CD14-positive monocyte (primary cell): Measurements from ENCODE around the gene ZNF768. TPM values are rescaled to one million over a fixed set of nuclear protein-coding genes. Genes with fewer than 3 reads are reported as not detected.
A peak's percentile ranks its signal among the peaks of the same experiment; 100 is the strongest.

Experiments
- DNase-seq, 3 donors: peaks; one replicate each; pipeline ENCODE4 v3.0.0-alpha.2; 2011 to 2022
- H2AFZ ChIP-seq: 2 replicates; pipeline ENCODE4 v1.6.0; 2012; ENCODE audit warnings: mild to moderate bottlenecking, low read depth, low read length, inconsistent platforms; ENCODE audit not compliant: insufficient read depth, poor library complexity, severe bottlenecking
- H3K27ac ChIP-seq, 2 donors: 1 replicate in 1 of 2; 2 replicates in 1 of 2; pipeline ENCODE4 v1.5.1; 2012 to 2013; ENCODE audit warnings: low read length in 2 of 2, control low read depth in 1 of 2, inconsistent platforms in 1 of 2, low read depth in 1 of 2, mild to moderate bottlenecking in 1 of 2
- H3K27me3 ChIP-seq, 2 donors: one replicate each; pipeline versions ENCODE4 v1.6.0 to v1.6.1; 2011 to 2013; ENCODE audit warnings: low read length in 2 of 2; ENCODE audit not compliant: control insufficient read depth in 2 of 2, insufficient read depth in 2 of 2
- H3K36me3 ChIP-seq, 2 donors: replicated peaks in 1 of 2; 1 replicate in 1 of 2; 2 replicates in 1 of 2; pipeline versions ENCODE4 v1.5.1 to v1.6.1; 2012 to 2013; ENCODE audit warnings: low read length in 2 of 2, control low read depth in 1 of 2, inconsistent platforms in 1 of 2, mild to moderate bottlenecking in 1 of 2; ENCODE audit not compliant: insufficient read depth in 2 of 2, control insufficient read depth in 1 of 2
- H3K4me1 ChIP-seq, 2 donors: 1 replicate in 1 of 2; 2 replicates in 1 of 2; pipeline versions ENCODE4 v1.5.1 to v1.6.1; 2012 to 2013; ENCODE audit warnings: low read length in 2 of 2, control low read depth in 1 of 2, inconsistent platforms in 1 of 2, mild to moderate bottlenecking in 1 of 2, moderate library complexity in 1 of 2; ENCODE audit not compliant: insufficient read depth in 2 of 2, control insufficient read depth in 1 of 2
- H3K4me2 ChIP-seq: replicated peaks from 2 replicates; pipeline ENCODE3; 2012; ENCODE audit warnings: low read length, moderate library complexity, mild to moderate bottlenecking; ENCODE audit not compliant: poor library complexity, severe bottlenecking; ENCODE audit errors: extremely low read depth
- H3K4me3 ChIP-seq, 3 experiments: fragments of 200-600 bp in 1 of 3; sonication (generic) in 1 of 3; replicated peaks in 1 of 3; 1 replicate in 2 of 3; 2 replicates in 1 of 3; pipeline ENCODE4 v1.5.1; 2011 to 2013; ENCODE audit warnings: low read length in 3 of 3, mild to moderate bottlenecking in 3 of 3, control low read depth in 2 of 3, low read depth in 2 of 3, inconsistent platforms in 1 of 3, moderate library complexity in 1 of 3
- H3K79me2 ChIP-seq: 2 replicates; pipeline ENCODE4 v1.6.0; 2012; ENCODE audit warnings: mild to moderate bottlenecking, control low read depth, inconsistent platforms, low read length, moderate library complexity; ENCODE audit not compliant: insufficient read depth
- H3K9ac ChIP-seq: 2 replicates; pipeline ENCODE4 v1.6.0; 2017; ENCODE audit warnings: low read length, mild to moderate bottlenecking; ENCODE audit not compliant: insufficient read depth, poor library complexity, severe bottlenecking
- H3K9me3 ChIP-seq, 2 donors: replicated peaks in 1 of 2; 1 replicate in 1 of 2; 2 replicates in 1 of 2; pipeline versions ENCODE4 v1.5.1 to v1.6.1; 2012 to 2013; ENCODE audit warnings: low read length in 2 of 2, control low read depth in 1 of 2; ENCODE audit not compliant: control insufficient read depth in 1 of 2, insufficient read depth in 1 of 2
- H4K20me1 ChIP-seq: 2 replicates; pipeline ENCODE4 v1.6.0; 2012; ENCODE audit warnings: mild to moderate bottlenecking, low read length, control low read depth, moderate library complexity; ENCODE audit not compliant: insufficient read depth
- H3K27ac Mint-ChIP-seq, 7 donors: one replicate each; pipeline ENCODE4 v1.8.0; 2020; ENCODE audit warnings: mild to moderate bottlenecking in 7 of 7, mixed read lengths in 7 of 7, moderate library complexity in 6 of 7, inconsistent platforms in 2 of 7
- H3K27me3 Mint-ChIP-seq, 3 donors: one replicate each; pipeline ENCODE4 v1.8.0; 2021 to 2022; ENCODE audit warnings: low read depth in 3 of 3, mild to moderate bottlenecking in 3 of 3, mixed read lengths in 3 of 3, moderate library complexity in 3 of 3, inconsistent platforms in 1 of 3
- H3K36me3 Mint-ChIP-seq, 2 donors: one replicate each; pipeline ENCODE4 v1.8.0; 2020; ENCODE audit warnings: mixed read lengths in 2 of 2, inconsistent platforms in 1 of 2, mild to moderate bottlenecking in 1 of 2
- H3K4me1 Mint-ChIP-seq: one replicate; pipeline ENCODE4 v1.8.0; 2020; ENCODE audit warnings: mild to moderate bottlenecking, mixed read lengths
- H3K4me3 Mint-ChIP-seq, 2 donors: one replicate each; pipeline ENCODE4 v1.8.0; 2020; ENCODE audit warnings: mild to moderate bottlenecking in 2 of 2, mixed read lengths in 2 of 2, moderate library complexity in 1 of 2
- H3K9me3 Mint-ChIP-seq, 7 donors: one replicate each; pipeline ENCODE4 v1.8.0; 2020 to 2022; ENCODE audit warnings: mixed read lengths in 7 of 7, mild to moderate bottlenecking in 6 of 7, moderate library complexity in 6 of 7, inconsistent platforms in 2 of 7
- CTCF ChIP-seq: fragments of 200-600 bp; IDR thresholded peaks from one replicate; pipeline ENCODE4 v1.8.0; 2022; ENCODE audit warnings: antibody characterized with exemption, mild to moderate bottlenecking
- WGBS: methylation state at CpG from one replicate; pipeline ENCODE4 v1.1.5; 2013; ENCODE audit warnings: missing lambda C conversion rate; ENCODE audit not compliant: insufficient coverage; 5-methylcytosine and 5-hydroxymethylcytosine counted together
- intact Hi-C, 2 donors: fragments of 100-400 bp; cut with micrococcal nuclease; formaldehyde crosslinking; loops; one replicate each; pipeline versions ENCODE4 v1.15.0 to v1.15.1; 2023
- polyA plus RNA-seq, 3 donors: library from polyadenylated mRNA; depleted of rRNA in 1 of 3; unstranded in 2 of 3; stranded (reverse) in 1 of 3; fragments of 300-500 nt in 2 of 3; fragments of >200 nt in 1 of 3; fragmentation: Illumina TruSeq in 2 of 3; gene quantifications; 1 replicate in 2 of 3; 2 replicates in 1 of 3; pipeline ENCODE4 v1.2.3, GENCODE V29; 2012 to 2021

Gene ZNF768
- polyA plus RNA-seq, 3 donors, result 2.8 to 13.4 (median 3.0) TPM

- peaks cover 47% of the 10 kb centered on the region for H3K4me1 Mint-ChIP-seq
- H3K9me3 Mint-ChIP-seq, result no peaks in the 10 kb centered on the region
- peaks cover 0 to 6% (median 4%) of the 10 kb centered on the region in 3 donors for H3K27me3 Mint-ChIP-seq
- peak overlapping the region in 1 of 2 donors; percentile 14 for H3K27ac ChIP-seq
- H3K9ac ChIP-seq, result no peak overlapping the region
- no peak for TF ChIP-seq CTCF
- WGBS, result 93% methylated on average over 11 of the region's 11 CpGs
- H3K4me3 Mint-ChIP-seq, result peak overlapping the region in 1 of 2 donors; percentile 24
- peaks cover 21 to 28% of the 10 kb centered on the region in 2 donors for H3K36me3 ChIP-seq
- H4K20me1 ChIP-seq, result no peaks in the 10 kb centered on the region
- H3K9me3 ChIP-seq, result no peaks in the 10 kb centered on the region
- intact Hi-C loops, result no loop called here
- H3K4me2 ChIP-seq, result no peak overlapping the region
- H3K4me3 ChIP-seq, result no peak overlapping the region
- no peak for DNase-seq
- no peaks in the 10 kb centered on the region for H3K27me3 ChIP-seq
- H3K36me3 Mint-ChIP-seq, result peaks cover 20 to 30% of the 10 kb centered on the region in 2 donors
- H3K79me2 ChIP-seq, result peaks cover 41% of the 10 kb centered on the region
- peaks cover 40 to 49% of the 10 kb centered on the region in 2 donors for H3K4me1 ChIP-seq
- H3K27ac Mint-ChIP-seq, result peak overlapping the region in 4 of 7 donors; percentile 32 to 72 (median 54)
- no peak overlapping the region for H2AFZ ChIP-seq
Observed at GRCh38 chr16:30533146-30533522, 6.8 kb upstream of the ZNF768 start.

- Mint-ChIP-seq H3K36me3 (peaks cover 20 to 30% of the 10 kb centered on the region in 2 donors), H3K27me3 (peaks cover 0 to 6% (median 3%) of the 10 kb centered on the region in 3 donors), H3K4me1 (peaks cover 54% of the 10 kb centered on the region), H3K9me3 (no peaks in the 10 kb centered on the region), H3K27ac (peak overlapping the region in 3 of 7 donors; percentile 45 to 72 (median 63)), H3K4me3 (no peak overlapping the region)
- WGBS, result 97% methylated on average over 49 of the region's 57 CpGs
- Histone ChIP-seq H3K27me3 (no peaks in the 10 kb centered on the region), H3K9ac (no peak overlapping the region), H2AFZ (no peak overlapping the region), H3K4me3 (no peak overlapping the region), H3K27ac (peak overlapping the region in 1 of 2 donors; percentile 14), H3K9me3 (no peaks in the 10 kb centered on the region), H3K4me1 (peaks cover 46 to 55% of the 10 kb centered on the region in 2 donors), H3K79me2 (peaks cover 41% of the 10 kb centered on the region), H3K4me2 (no peak overlapping the region), H3K36me3 (peaks cover 21 to 28% of the 10 kb centered on the region in 2 donors), H4K20me1 (no peaks in the 10 kb centered on the region)
- DNase-seq, result no peak
- intact Hi-C loops, result no loop called here
- no peak for TF ChIP-seq CTCF
Observed at GRCh38 chr16:30532285-30533145, 6.1 kb upstream of the ZNF768 start.
